H1 (cell line): ENCODE data around the gene PIMREG.

Experiments used
- EZH2 ChIP-seq: fragments of 200-600 bp; sonication (generic); IDR thresholded peaks from 2 replicates; pipeline ENCODE4 v1.7.1; 2012; ENCODE audit warnings: low read depth, mild to moderate bottlenecking, moderate library complexity, low read length, inconsistent platforms; ENCODE audit not compliant: severe bottlenecking
- POLR2A ChIP-seq, 2 experiments: IDR thresholded peaks; 1 replicate in 1 of 2; 2 replicates in 1 of 2; pipeline ENCODE4 v1.6.1; 2011; ENCODE audit warnings: low read depth in 2 of 2, low read length in 2 of 2, mild to moderate bottlenecking in 2 of 2; ENCODE audit errors: control extremely low read depth in 1 of 2
- POLR2AphosphoS5 ChIP-seq: IDR thresholded peaks from 2 replicates; pipeline ENCODE4 v1.6.1; 2011; ENCODE audit warnings: low read depth, low read length

GRCh38 chr17:6480303-6480675, 36.0 kb downstream of the PIMREG start:
- TF ChIP-seq POLR2AphosphoS5 (no peak), POLR2A (IDR thresholded peaks at IDR 0.05; ENCODE audit: control extremely low read depth in 1 of 2, low read depth in 2 of 2, low read length in 2 of 2) (no peak), EZH2 (no peak)
